ENCODE data around the gene ST7. TPM values are rescaled to one million over a fixed set of nuclear protein-coding genes. Genes with fewer than 3 reads are reported as not detected.

ST7 gene
- polyA plus RNA-seq, 2 of the 4 experiments (the other 2 are of a cell fraction) = 16.2 to 26.0 TPM

DNA sequence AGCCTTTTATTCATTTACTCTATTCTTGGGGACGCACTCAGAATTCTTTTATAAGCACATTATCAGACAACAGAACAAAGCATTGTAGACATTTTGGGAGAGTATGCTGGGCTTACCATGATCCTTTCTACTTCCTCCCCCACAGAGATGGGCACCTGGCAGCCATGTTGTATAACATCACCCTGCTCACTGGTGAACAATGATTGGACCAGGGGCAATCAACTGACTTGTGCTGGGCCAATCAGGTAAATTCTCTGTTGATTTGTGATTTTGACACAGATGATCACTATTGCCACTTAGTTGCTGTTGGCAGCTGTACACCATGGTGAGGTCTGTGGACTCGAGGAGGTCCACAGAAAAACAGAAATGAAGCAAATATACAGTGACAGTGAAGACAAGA lies 325.9 kb downstream of the ST7 start:
- 52% methylated on average over 2 of the region's 2 CpGs for WGBS (ENCODE audit: missing lambda C conversion rate)
- no peak overlapping the region for H3K4me3 ChIP-seq
- ChIA-PET CTCF (no interaction called here), POLR2A (no interaction called here)
- DNase-seq (ENCODE audit: low read depth in 1 of 2, low spot score in 1 of 2) (no peak), ATAC-seq (no peak), FAIRE-seq (no peak)
- H3K4me2 ChIP-seq = no peak overlapping the region
- H3K9me3 ChIP-seq = no peaks in the 10 kb centered on the region
- TF ChIP-seq PBX3 (IDR thresholded peaks at IDR 0.05) (no peak), NFE2L2 (conservative IDR thresholded peaks at IDR 0.05; ENCODE audit: low read length) (no peak), RARB (CRISPR knock-in tag; IDR thresholded peaks at IDR 0.05) (no peak)
- H3K27ac ChIP-seq = no peak overlapping the region
- H3K4me1 ChIP-seq = no peaks in the 10 kb centered on the region

Small RNAs within 50 kb of the gene (small RNA-seq; reads per million reads assigned to genes)
- gene AC002542.1 (0 reads per million in 6 experiments), gene MTCYBP6 (0 reads per million in 6 experiments), gene RF00019 (0 reads per million in 6 experiments), gene RF02179 (0 reads per million in 6 experiments), gene RF02180 (0 reads per million in 6 experiments), gene RF02181 (0 reads per million in 6 experiments), gene RF02183 (0 reads per million in 6 experiments), gene RF02184 (0 reads per million in 6 experiments), gene RF02185 (0 reads per million in 6 experiments), gene RF02188 (0 reads per million in 6 experiments), gene RNA5SP239 (0 reads per million in 6 experiments)

Other genes starting within 250 kb of the ST7 start
- 144 and 213 TPM in 2 replicates for gene CAPZA2, start 90.9 kb upstream of the ST7 start, polyA plus RNA-seq (2011; rRNA removed)
- gene CAPZA2, start 90.9 kb upstream of the ST7 start, polyA plus RNA-seq (2017; fragmentation: RNase III; extraction: RNeasy Plus Mini Kit Qiagen cat#74134 plus additional on column Dnase treatment) = 144 to 151 TPM (median 151 TPM) in 3 replicates